GM19193 (cell line): ENCODE data around the gene USP38.

Source experiments
- POLR2A ChIP-seq: IDR thresholded peaks from 4 replicates; pipeline ENCODE4 v1.6.1; 2011; ENCODE audit not compliant: insufficient read depth, insufficient read length; ENCODE audit errors: extremely low read depth

USP38 gene

DNA sequence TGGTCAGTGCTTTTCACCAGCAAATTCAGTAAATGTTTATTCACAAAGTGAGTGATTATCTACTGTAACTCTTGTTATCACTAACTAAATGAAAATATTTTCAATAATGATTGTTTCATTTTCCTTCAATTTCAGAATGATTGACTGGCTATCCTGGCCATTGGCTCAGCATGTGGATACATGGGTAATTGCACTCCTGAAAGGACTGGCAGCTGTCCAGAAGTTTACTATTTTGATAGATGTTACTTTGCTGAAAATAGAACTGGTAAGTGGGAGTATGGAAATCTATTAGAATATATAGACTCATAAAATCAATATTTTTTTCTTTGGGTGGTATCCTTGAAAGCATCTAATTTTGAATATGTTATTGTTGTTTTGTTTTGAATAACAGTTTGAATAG lies 10.9 kb downstream of the USP38 start:
- TF ChIP-seq POLR2A = no peak

DNA sequence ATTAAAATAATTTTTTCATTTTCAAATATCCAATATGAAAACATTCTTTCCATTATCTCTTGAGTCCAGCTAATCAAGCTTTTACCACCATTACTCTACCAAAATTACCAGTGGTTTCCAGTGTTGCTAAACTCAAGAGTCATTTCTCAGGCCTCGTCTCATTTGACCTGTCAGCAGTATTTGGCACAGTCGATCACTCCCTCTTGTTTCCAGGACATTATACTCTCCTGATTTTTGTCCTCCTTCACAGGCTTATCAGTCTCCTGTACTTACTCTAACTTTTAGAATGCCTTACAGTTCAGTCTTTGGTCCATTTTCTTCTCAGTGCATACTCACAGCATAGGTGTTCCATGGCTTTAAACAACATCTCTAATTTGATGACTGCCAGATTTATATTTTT lies 11.6 kb downstream of the USP38 start:
- TF ChIP-seq POLR2A = no peak

DNA sequence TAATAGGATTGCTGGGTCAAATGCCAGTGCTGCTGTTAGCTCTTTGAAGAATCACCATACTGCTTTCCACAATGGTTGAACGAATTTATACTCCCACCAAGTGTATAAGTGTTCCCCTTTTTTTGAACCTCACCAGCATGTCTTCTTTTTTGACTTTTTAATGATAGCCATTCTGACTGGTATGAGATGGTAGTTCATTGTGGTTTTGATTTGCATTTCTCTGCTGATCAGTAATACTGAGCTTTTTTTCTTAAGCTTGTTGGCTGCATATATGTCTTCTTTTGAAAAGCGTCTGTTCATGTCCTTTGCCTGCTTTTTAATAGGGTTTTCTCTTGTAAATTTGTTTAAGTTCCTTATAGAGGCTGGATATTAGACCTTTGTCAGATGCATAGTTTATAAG lies 14.8 kb downstream of the USP38 start:
- no peak for TF ChIP-seq POLR2A

DNA sequence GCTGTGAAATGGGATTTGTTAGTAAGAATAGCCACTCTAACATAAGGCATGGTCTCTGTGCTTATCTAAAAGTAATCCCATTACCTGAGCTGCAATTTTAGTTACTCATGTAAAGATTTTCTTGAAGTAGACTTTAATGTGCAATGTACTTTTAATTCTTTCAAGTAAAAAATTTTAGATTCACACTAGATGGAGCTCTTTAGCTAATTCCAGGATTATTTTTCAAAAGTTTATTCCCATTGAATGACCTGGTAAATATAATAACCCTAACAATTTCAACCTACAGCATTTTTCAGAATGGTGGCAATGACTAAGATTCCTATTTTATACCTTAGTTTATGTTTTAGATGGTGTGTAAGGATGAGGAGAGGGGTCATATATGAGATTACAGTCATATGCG lies 18.1 kb downstream of the USP38 start:
- no peak for TF ChIP-seq POLR2A

DNA sequence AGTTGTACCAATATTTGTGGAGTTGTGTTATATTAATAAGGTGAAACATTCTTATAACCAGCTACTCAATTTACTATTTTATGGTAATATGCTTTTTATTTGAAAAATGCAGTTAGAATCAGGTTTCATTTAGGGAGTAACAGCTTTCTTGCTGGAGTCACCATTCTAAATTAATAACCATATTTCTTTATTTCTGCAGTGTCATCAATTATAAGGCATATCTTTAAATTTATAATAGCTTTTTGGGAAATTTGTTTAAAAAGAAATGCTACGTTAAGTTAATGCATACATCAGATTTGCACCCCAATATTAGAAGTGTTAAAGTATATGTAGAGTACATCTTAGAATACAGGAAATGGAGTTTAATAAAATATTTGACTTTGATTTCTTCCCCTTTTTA lies 18.9 kb downstream of the USP38 start:
- no peak for TF ChIP-seq POLR2A

DNA sequence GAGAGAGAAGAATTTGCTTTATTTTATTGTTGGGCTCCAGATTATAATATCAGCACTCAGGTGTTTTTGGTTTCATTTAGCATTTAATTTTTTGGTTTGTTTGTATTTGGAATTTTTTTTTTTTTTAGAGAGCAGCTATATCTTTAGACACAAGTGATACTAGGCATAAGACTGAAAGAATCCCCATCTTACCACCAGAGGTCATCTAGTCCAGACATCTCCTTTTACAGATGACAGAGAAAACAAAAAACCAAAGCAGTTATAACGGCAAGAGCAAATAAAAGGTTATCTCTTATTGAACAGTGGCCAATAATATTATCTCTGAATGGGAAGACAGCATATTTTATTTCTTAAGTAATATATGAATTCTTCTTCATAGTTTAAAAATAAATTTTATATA lies 22.8 kb downstream of the USP38 start:
- TF ChIP-seq POLR2A = no peak

DNA sequence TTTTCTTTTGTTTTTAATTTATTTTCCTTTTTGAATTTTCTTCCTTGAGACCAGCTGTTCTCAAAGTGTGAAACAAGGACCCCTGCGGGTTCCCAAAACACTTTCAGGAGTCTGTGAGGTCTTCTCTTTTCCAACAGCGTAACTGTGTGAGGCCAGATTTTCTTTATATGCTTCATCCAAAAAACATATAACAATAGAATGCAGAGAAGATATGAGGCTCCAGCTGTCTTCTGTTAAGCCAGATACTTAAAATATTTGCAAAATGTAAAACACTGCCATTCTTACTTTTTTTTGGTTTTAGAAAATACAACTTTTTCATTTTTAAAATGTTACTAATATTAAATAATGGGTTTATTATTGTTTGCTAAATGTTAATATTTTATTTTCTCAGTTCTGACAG lies 27.8 kb downstream of the USP38 start:
- TF ChIP-seq POLR2A = no peak

DNA sequence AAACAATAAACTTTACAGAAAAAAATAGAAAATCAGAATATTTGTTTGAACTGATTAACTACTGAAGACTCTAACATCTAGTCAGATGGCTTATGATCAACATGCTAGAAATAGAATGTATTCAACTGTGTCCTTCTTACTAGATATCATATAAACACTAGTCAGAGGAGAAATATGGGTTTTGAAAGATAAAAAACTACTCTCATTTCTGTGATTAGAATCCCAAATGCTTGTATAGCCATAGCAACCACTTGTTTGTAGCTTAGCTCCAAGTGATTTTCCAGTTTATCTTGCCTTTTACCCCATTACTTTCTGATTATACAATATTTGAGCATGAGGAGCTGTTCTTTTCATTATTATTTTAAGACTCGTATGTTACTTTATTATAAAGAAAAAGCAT lies 31.2 kb downstream of the USP38 start:
- TF ChIP-seq POLR2A = no peak

DNA sequence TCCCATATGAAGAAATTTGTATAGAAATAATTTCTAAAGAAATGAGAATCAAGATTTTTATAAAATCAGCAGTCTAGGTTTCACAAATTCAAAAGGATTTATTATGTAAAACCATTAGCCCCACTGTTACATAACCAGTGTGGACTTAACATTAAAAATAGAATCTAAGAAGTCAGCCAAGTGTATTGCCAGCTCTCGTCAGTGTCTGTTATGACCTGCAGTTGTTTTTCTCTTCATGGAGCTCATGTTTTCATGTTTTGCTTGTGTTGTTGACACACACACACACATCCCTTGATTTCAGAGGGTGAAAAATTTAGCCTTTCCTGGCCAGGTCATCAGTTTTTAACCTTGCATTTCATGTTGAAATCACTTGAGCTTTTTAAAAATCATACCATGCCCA lies 39.5 kb downstream of the USP38 start:
- TF ChIP-seq POLR2A = no peak

DNA sequence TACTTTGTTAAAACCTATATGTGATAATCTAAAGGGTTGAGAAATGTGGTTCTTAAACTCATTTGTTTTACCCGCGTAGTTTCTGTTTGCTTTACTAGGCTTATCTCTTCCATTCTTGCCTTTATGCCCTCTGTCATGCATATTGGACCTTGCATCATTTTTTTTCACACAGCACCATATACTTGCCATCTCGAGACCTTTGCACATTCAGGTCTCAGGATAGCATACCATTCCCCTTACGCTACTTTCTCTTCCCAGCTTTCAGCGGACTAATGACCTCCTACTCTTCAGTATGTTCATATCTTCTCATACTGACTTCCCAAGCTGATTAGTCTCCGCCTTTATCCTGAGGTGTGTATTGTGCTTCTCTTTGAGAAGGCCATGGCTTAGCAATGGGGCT lies 40.5 kb downstream of the USP38 start:
- no peak for TF ChIP-seq POLR2A

DNA sequence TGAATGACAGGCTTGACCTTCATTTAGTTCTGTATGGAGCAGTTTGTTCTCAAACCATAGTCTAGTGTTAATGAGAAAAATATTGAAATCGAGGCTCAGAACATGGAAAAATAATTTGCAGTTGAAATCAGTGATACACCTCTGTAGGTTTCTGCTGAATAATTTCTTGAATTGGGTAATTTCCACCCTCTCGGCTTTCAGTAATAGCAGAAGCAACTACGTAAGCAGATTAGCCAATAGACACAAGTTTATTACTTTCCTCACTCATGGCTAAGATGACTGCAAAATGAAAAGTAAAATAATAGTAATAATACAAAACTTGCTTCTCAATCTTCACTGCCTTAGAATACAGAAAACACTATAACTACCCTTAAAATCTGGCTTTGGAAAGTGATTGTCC lies 46.0 kb downstream of the USP38 start:
- TF ChIP-seq POLR2A = no peak

DNA sequence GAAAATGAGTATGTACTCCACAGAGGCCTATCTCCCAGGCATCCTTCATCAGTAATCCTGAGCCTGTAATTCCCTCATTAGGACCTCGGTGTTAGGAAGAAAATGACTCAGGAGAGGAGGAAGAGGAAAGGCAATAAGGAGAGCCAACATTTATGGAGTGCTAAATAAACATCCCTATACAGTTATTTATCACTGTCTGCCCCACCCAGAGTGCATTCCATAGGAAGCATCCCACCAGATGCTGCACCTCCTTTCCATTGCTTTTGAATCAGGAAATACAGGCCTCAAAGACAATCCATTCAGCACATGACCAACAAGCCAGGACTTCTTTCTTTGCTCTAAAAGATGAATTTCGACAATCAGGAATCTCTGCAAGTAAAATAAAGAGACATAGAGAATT lies 47.6 kb downstream of the USP38 start:
- TF ChIP-seq POLR2A = no peak

DNA sequence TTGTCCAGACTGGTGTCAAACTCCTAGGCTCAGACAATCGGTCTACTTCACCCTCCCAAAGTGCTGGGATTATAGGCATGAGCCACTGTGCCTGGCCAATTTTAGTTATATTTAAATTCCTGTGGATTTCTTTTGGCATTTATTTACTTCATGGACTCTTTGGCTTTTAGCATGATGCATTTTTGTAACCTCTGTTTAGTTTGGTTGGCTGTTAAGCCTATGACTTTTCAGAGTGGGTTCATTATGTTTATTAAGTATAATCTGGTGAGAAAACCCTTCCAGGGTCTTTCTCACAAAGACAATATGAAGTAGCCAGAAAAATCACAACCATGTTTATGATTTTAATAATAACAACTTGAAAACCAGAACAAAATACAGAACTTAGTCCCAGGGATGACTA lies 49.4 kb downstream of the USP38 start:
- TF ChIP-seq POLR2A = no peak

DNA sequence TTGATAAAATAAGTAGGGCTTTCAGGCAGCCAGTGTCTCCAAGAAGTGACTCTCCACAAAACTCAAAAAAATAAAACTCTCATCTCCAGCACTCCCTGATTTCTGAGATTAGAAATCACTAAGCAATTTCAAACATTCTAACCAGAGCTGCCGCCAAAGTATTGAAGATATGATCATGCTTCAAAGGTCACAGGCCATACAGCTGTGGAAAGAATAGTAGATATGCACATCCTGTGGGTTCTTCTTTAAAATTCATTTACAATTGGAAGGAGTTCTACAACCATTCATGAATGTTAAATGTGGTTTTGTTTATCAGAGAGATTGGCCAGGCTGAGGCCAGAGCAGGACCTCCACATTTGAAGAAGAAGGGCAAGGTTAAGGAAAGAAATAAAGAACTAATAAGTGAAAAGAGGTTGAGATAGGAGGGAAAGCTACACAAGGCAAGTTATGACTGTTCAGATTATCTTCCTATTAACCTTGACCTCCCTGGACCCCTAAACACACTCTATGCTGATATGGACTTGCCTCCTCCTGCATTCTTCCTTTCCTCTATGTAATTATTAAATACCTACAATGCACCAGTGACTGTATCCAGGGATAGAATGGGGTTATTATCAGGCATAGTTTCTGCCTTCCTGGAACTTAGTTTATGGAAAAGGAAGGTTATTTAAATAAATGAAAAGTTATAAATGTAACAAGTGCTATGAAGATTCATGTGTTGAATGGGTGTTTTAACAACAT lies 56.4 kb downstream of the USP38 start:
- no peak for TF ChIP-seq POLR2A

DNA sequence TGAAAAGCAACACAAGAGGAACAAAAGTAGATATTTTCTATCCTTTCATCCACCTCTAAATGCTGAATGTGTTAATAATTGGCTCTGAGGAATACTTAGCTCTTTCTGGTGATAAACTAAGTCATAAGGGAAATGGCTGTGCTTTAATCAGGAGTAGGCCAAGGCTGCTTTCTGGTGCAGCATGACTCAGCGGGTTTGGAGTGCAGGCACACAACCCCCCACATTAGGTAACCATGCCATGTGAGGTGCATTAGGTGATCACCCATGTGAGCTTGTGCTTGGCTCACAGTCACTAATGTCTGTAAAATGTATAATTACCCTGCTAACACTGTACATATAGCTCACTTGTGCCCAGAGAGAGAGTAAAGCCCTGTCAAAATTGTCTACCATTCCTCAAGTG lies 57.2 kb downstream of the USP38 start:
- no peak for TF ChIP-seq POLR2A

DNA sequence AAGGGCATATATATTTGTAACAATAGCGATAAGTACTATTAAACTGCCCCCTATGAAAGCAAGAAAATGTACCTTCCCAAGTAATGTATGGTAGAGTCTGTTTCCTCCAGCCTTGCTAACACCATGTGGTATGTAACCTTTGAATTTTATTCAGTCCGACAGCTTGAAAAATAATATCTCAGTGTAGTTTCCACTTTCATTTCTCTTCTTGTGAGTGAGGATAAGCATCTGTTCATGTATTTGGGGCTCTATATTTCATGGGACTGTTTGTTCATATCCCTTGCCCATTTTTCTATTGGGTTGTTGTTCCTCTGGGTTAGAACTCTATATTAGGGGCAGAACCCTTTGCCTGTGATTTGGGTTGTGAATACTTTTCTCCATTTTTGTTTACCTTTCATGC lies 58.3 kb downstream of the USP38 start:
- TF ChIP-seq POLR2A = no peak

DNA sequence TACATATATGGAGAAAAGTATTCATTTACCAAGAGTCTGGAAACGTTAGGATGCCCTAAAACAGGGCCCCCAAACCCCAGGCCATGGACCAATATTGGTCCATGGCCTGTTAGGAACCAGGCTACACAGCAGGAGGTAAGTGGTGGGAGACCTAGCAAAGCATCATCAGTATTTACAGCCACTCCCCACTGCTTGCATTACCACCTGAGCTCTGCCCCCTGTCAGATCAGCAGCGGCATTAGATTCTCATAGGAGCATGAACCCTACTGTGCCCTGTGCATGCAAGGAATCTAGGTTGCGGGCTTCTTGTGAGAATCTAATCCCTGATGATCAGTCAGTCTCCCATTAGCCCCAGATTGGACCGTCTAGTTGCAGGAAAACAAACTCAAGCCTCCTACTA lies 62.3 kb downstream of the USP38 start:
- no peak for TF ChIP-seq POLR2A
